HG03025 (cell line): ENCODE data around the gene HIVEP2.
A peak's percentile ranks its signal among the peaks of the same experiment; 100 is the strongest.

ENCODE experiments used
- ATAC-seq: cut with Tn5 transposase; IDR thresholded peaks from one replicate; pipeline ENCODE4 v1.9.1; 2021; ENCODE audit warnings: mild to moderate bottlenecking, moderate library complexity; ENCODE audit not compliant: unreplicated experiment, low FRiP score

HIVEP2 gene

DNA sequence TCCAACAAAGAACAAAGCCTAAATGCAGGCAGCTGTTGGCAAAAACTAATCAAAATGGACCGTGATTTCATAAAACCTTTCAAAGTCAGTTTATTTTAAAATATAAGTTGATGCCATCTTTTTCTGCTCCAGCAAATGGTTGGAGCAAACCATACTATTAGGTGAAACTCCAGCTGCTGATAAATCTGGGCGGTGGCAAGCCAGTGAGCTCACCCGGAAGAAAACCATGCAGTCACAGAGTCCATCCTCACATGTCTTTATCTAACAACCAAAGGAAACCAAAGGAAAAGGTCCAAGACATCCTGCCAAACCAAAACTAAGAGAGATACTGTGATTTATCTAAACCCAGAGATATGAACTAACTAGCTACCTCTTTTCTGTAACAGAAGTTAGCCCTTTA is 72.6 kb downstream of the HIVEP2 start:
- ATAC-seq: no peak

DNA sequence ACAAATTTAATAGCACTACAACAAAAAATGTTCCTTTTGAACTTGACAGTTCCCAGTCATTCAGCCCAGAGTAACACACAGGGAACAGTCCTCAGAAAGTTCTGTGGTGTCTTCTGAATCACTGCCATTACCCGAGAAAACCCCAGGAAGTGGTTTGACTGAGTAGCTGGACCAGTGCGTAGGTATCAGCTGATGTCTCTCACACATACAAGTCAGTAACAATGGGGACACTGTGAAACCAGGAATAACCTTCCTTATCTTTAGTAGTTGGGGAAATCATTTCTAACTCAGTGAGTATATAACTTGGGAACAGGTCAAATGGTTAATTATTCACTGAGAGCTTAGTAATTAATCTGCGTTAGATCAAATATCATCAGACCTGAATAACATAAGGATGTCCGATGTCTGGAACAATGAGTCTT is 73.1 kb downstream of the HIVEP2 start:
- peak; percentile 91 for ATAC-seq

- no peak for ATAC-seq
Measured at GRCh38 chr6:142870787-142871415, 74.1 kb downstream of the HIVEP2 start.

- no peak for ATAC-seq
Measured at GRCh38 chr6:142868917-142869316, 76.1 kb downstream of the HIVEP2 start.

GRCh38 chr6:142867988-142868812 is 76.8 kb downstream of the HIVEP2 start:
- no peak for ATAC-seq

DNA sequence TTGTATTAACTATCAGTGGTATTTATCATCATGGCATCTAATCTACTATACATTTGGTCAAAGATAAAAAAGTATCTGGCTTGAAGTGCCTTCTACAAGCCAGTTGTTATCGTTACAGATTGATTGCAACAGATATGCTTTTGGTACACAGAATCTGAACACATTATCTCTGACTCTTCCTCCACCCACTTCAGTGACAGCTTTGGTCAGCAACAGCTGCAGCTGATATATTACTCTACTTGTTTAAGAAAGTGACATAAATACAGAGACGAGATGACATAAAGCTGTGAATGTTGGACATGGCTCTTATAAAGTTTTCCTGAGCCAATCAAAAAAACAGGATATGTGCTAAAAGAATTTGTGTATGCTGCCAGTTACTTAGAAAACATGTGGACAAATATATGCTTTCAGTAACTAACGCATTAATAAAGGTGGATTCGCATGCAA is 77.6 kb downstream of the HIVEP2 start:
- ATAC-seq: no peak

DNA sequence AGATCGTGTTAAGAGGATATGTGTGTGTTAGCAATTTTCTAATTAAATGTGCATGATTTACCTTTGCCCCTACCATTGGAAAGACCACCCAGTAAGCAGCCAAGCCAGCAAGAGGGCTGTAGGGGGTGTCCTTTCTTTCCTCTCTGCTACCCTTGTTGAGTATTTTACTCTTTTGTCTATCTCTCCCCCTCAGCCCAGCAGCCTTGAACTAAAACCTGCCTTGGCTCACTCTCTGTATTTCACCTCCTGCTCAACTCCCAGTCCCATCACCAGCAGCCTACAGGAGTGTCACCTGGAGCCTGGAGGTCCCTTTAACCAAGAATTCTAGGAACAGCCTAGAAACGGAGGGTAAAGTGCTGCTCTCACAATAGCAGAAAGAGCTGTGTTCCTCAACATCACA is 81.0 kb downstream of the HIVEP2 start:
- no peak for ATAC-seq

DNA sequence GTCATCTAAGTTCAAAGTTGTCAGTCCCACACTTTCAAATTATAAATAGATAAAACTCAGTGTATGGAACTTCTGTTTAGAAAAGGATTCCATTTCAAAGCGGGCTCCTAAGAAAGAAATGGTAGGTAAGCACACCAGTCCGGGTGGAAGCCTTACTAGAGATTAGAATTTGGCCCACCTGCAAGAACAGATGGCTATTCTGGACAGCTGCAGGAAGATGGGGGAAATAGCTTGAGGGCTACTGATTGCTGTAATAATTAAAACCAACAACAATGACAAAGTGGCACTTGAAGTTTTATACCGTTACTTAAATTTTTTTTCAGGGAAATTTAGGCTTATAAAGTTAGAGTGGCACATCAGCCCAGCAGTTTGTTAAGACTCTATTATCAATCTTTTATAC is 83.3 kb downstream of the HIVEP2 start:
- no peak for ATAC-seq

DNA sequence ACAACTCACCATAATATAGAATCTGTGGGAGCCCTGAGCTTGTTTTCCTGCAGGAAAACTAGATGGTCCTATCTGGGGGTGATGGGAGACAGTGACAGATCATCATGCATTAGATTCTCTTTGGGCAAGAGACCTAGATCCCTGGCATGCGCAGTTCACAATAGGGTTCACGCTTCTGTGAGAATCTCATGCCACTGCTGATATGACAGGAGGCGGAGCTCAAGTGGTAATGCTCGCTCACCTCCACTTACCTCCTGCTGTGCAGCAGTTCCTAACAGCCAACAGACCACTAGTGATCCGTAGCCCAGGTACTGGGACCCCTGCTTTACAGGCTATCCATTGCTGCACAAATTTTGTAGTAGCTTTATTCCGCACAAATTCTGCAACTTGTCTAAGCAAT is 84.5 kb downstream of the HIVEP2 start:
- no peak for ATAC-seq

GRCh38 chr6:142857796-142858555 is 87.0 kb downstream of the HIVEP2 start:
- peak; percentile 15 for ATAC-seq

GRCh38 chr6:142857233-142857761 is 87.7 kb downstream of the HIVEP2 start:
- ATAC-seq: peak; percentile 49

DNA sequence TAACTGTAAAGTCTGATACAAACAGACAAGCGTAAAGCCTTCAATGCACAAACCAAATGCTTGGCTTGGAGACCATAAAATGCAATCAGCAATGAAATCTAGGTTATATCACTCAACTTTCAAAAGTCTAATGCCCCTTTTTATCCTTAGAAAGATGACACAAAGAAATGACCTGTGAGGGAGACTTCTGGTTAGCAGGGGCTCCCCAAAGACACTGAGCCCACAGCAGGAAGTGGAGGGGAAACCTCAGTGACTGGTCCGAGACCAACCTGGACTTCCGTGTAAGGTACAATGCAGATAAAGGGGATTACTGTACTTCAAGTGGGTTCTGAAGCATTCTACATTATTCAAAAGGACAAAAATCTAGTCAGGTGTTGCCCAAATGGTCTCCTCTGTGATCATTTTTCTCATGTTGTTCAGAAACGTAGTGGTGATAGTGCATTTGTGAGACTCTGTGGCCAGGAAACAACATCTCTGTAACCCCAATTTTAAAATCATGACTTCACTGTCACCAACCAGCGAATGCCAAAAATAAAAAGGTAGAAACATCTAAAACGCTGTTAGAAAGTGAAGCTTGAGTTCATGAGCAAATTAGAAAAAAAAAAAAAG is 88.2 kb downstream of the HIVEP2 start:
- ATAC-seq: peak; percentile 67

DNA sequence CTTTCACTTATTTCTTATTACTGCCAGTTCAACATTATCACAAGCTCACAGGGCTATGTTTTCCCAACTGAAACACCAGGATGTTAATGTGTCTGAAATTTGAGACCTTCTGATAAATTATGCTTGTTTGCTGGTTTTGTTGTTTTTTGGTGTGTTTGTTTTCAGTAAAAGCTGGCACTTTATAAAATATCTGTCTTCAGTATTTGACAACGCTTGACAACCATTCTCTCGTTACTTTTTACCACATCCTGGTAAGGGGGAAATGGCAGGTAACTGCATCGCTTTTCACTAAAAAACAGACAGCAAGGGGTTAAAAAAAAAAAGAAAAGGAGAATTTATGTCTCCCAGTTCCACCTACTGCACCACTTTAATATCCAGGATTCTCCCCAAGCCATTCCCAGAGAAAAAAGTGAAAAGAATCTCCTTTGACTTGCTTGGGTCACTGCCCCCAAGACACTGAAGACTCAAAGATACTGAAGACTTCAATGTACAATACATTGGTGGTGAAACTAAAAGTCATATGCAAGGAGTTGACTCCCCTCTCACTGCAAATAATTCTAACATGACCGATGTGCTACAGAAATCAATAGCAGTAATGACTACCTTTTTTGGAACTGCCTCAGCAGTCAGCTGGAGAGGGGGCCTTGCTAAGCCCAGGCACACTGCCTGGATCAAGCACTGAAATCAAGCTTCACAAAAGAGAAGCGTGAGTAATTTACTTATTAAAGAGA is 88.9 kb downstream of the HIVEP2 start:
- ATAC-seq: peak; percentile 16

- ATAC-seq: no peak
Measured at GRCh38 chr6:142854589-142855488, 90.1 kb downstream of the HIVEP2 start.

- ATAC-seq: no peak
Measured at GRCh38 chr6:142853244-142854180, 91.5 kb downstream of the HIVEP2 start.

DNA sequence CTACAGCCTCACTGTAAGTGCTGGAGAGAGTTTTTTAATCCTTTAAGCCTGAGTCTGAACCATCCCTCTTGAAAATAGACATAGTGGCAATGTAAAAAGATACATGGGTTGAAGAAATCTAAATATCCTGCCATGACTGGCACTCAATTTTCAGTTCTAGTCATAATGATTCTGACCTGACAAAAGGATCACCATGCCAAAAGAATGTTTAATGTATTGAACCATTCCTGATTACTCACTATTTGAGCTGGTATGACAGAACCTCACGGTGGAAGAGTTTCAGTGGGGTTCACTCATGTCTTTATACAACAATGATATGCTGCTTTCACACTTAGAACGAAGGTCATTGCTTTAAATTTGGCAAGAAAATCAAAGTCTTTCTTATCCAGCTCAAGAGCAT is 93.4 kb downstream of the HIVEP2 start:
- no peak for ATAC-seq

- ATAC-seq: no peak
Measured at GRCh38 chr6:142850679-142851423, 94.1 kb downstream of the HIVEP2 start.
